ENCODE data around the gene TMBIM6. TPM values are rescaled to one million over a fixed set of nuclear protein-coding genes. Genes with fewer than 3 reads are reported as not detected.
"Not testable (repeated sequence)": the region's sequence is repeated elsewhere in the genome, so short reads cannot be mapped to it uniquely, and the experiment has no call there.

TMBIM6 gene
- polyA plus RNA-seq, 1 donor from 2014 or later: 710 TPM

DNA sequence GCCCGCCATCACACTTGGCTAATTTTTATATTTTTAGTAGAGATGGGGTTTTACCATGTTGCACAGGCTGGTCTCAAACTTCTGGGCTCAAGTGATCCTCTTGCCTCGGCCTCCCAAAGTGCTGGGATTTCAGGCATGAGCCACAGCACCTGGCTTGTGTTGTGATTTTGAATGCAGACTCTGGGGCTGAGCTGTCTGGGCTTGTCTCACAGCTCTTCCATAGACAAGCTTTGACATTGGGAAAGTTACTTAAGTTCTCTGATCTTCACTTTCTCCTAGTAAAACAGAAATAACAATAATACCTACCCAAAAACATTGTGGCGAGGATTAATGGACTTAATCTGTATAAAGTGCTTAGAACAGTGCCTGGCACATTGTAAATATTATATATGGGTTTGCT is 36.0 kb downstream of the TMBIM6 start:
- Mint-ChIP-seq H3K4me3 (no peak overlapping the region), H3K36me3 (no peaks in the 10 kb centered on the region), H3K27ac (no peak overlapping the region), H3K4me1 (peaks cover 5 to 13% (median 7%) of the 10 kb centered on the region in 3 donors), H3K9me3 (no peaks in the 10 kb centered on the region), H3K27me3 (peaks cover 8% of the 10 kb centered on the region)

DNA sequence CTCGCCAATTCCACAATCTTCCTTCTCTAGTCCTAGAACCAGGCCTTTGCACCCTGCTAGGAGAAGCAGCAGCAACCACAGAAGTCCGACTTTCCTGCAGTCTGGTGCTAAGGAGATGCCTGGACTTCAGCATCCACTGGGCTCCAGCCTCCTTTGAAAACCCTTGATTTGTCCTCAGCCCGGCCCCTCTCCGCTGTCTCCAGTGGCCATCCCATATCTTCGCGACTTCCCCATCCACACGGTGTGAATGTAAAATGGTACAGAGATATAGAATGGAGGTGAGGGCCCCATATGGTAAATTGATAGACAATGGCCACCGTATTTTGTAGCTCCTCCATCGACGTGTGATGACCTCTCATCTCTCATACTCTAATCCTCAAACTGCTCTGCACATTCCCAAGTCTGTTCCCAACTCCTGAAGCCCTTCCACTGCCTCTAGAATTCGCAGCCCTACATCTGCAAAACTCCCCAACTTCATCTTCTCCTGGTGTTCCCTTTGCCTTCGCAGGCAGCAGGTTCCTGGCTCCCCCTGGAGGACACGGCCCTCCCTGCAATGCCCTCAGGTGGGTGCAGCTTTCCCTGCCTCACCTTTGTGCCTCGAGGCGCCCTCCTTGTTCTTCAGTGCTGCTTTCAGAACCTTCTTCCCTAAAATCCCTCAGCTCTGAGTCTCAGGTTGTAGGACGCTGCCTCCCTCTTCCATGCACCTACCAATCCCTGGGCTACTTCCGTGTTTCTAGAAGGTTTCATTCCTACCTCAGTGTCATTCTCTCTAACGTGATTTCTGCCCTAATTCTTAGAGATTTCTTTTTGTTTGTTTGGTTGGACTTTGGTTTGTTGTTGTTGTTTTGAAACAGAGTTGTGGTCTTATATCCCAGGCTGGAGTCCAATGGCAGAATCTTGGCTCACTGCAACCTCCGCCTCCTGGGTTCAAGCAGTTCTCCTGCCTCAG is 36.7 kb downstream of the TMBIM6 start:
- Mint-ChIP-seq H3K27ac (no peak overlapping the region), H3K9me3 (no peaks in the 10 kb centered on the region), H3K4me1 (peaks cover 5 to 13% (median 7%) of the 10 kb centered on the region in 3 donors), H3K36me3 (no peaks in the 10 kb centered on the region), H3K27me3 (peaks cover 8% of the 10 kb centered on the region), H3K4me3 (peak overlapping the region in 2 of 4 donors; percentile 34 to 79)

DNA sequence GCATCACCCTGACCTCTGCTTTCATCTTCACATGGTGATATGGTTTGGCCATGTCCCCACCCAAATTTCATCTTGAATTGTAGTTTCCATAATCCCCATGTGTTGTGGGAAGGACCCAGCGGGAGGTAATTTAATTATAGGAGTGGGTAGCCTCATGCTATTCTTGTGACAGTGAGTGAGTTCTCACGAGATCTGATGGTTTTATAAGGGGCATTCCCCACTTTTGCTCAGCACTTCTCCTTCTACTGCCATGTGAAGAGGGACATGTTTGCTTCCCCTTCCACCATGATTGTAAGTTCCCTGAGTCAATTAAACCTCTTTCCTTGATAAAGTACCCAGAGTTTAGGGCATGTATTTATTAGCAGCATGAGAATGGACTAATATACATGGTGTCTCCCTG is 38.2 kb downstream of the TMBIM6 start:
- Mint-ChIP-seq H3K36me3 (no peaks in the 10 kb centered on the region), H3K27ac (no peak overlapping the region), H3K4me1 (peaks cover 5 to 14% (median 7%) of the 10 kb centered on the region in 3 donors), H3K4me3 (no peak overlapping the region), H3K27me3 (peaks cover 11% of the 10 kb centered on the region), H3K9me3 (no peaks in the 10 kb centered on the region)

DNA sequence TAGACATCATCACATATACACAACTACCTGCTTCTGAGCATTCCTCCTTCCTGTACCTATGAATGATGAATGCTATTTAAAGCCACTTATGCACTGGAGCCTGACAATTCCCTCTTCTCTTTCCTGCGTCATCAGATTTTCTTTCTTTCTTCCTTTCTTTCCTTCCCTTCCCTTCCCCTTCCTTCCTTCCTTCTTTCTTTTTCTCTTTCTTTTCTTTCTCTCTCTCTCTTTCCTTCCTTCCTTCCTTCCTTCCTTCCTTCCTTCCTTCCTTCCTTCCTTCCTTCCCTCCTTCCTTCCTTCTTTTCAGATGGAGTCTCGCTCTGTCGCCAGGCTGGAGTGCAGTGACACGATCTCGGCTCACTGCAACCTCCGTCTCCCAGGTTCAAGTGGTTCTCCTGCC is 39.6 kb downstream of the TMBIM6 start:
- not testable (repeated sequence) for H3K9me3 Mint-ChIP-seq, H3K36me3 Mint-ChIP-seq, H3K4me3 Mint-ChIP-seq, H3K27ac Mint-ChIP-seq
- Mint-ChIP-seq H3K27me3 (peaks cover 14% of the 10 kb centered on the region), H3K4me1 (peaks cover 5 to 14% (median 7%) of the 10 kb centered on the region in 3 donors)

DNA sequence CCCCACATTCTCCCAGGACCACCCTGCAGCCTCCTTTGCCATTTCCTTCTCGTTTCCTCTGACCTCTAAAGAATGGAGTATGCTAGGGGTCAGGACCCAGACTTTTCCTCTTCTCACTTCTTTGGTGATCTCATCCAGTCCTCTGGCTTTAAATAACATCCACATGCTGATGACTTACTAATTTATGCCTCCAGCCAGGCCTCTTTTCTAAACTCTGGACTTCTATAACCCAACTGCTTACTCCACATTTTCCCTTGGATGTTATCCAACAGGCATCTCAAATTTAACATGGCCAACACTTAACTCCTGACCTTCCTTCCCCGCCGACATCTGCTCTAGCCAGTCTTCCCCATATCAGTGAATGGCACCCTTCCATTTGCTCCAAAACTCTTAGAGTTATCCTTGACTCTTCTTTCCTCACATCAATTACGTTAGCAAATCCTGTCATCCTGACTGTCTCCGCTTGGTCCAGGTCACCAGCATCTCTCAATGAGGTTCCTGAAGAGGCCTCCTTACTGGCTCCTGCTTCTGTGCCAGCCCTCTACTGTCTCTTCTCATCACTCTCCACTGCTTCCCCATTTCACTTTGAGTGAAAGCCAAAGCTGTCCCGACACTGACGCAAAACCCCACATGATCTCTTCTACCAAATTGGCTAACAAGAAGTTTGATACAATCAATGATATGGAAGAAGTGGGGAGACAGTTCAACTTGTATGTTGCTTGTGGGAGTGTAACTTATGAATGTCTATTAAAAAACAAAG is 42.7 kb downstream of the TMBIM6 start:
- Mint-ChIP-seq H3K4me3 (no peak overlapping the region), H3K27me3 (peaks cover 10% of the 10 kb centered on the region), H3K9me3 (peaks cover 0 to 5% (median 5%) of the 10 kb centered on the region in 3 donors), H3K36me3 (no peaks in the 10 kb centered on the region), H3K4me1 (peaks cover 0 to 3% (median 0%) of the 10 kb centered on the region in 3 donors), H3K27ac (no peak overlapping the region)

DNA sequence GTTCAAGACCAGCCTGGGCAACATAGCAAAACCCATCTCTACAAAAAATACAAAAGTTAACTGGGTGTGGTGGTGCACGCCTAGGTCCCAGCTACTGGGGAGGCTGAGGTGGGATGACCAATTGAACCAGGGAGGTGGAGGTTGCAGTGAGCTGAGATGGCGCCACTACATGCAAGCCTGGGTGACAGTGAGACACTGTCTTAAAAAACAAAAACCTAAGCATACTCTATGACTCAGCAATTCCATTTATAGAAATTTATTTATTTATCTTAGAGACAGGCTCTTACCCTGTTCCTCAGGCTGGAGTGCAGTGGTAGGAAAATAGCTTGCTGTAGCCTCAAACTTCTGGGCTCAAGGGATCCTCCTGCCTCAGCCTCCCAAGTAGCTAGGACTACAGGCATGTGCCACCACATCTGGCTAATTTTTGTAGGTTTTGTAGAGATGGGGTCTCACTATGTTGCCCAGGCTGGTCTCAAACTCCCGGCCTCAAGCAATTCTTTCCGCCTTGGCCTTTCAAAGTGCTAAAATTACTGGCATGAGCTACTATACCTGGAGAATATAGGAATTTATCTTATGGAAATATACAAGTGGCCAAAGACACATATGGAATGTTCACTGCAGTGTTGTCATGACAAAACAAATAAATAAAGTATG is 43.5 kb downstream of the TMBIM6 start:
- H3K27ac Mint-ChIP-seq: no peak overlapping the region
- peaks cover 6% of the 10 kb centered on the region for H3K27me3 Mint-ChIP-seq
- H3K36me3 Mint-ChIP-seq: no peaks in the 10 kb centered on the region
- H3K4me3 Mint-ChIP-seq: no peak overlapping the region
- H3K9me3 Mint-ChIP-seq: peaks cover 0 to 5% (median 5%) of the 10 kb centered on the region in 3 donors
- H3K4me1 Mint-ChIP-seq: peaks cover 0 to 2% (median 0%) of the 10 kb centered on the region in 3 donors

DNA sequence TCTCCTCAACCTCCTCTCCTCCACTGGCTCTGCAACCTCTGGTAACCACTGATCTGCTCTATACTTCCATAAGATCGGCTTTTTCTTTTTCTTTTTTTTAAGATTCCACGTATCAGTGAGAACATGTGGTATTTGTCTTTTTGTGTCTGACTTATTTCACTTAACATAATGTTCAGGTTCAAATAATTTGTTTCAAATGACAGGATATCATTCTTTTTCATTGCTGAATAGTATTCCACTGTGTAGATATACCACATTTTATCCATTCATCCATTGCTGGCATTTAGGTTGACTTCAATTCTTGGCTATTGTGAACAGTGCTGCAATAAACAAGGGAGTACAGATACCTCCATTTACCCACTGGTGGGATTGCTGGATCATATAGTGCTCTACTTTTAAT is 46.3 kb downstream of the TMBIM6 start:
- Mint-ChIP-seq H3K36me3 (no peaks in the 10 kb centered on the region), H3K4me3 (no peak overlapping the region), H3K27me3 (peaks cover 6% of the 10 kb centered on the region), H3K27ac (no peak overlapping the region), H3K9me3 (peaks cover 0 to 5% (median 5%) of the 10 kb centered on the region in 3 donors), H3K4me1 (peaks cover 0 to 2% (median 0%) of the 10 kb centered on the region in 3 donors)

DNA sequence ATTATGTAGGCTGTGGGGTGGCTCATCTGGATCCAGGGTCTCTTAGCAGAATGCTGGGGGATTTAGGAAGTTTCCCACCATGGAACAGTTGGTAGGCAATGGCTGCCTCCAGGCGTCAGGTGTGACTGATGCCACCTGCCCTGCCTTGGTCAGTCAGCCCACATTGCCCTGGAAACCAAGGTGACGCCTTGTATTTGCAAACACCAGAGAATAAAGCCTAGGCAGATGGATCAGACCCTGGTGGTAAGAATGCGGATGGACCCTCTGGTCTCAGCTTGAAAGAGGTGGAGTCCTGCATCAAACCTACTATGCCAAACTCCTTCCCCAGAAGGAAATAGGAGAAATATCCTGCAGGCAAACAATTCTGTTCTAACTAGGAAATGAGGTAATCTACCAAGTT is 48.6 kb downstream of the TMBIM6 start:
- no peak overlapping the region for H3K27ac Mint-ChIP-seq
- H3K36me3 Mint-ChIP-seq: no peaks in the 10 kb centered on the region
- no peak overlapping the region for H3K4me3 Mint-ChIP-seq
- peaks cover 2% of the 10 kb centered on the region for H3K27me3 Mint-ChIP-seq
- peaks cover 0 to 5% (median 5%) of the 10 kb centered on the region in 3 donors for H3K9me3 Mint-ChIP-seq
- no peaks in the 10 kb centered on the region for H3K4me1 Mint-ChIP-seq

DNA sequence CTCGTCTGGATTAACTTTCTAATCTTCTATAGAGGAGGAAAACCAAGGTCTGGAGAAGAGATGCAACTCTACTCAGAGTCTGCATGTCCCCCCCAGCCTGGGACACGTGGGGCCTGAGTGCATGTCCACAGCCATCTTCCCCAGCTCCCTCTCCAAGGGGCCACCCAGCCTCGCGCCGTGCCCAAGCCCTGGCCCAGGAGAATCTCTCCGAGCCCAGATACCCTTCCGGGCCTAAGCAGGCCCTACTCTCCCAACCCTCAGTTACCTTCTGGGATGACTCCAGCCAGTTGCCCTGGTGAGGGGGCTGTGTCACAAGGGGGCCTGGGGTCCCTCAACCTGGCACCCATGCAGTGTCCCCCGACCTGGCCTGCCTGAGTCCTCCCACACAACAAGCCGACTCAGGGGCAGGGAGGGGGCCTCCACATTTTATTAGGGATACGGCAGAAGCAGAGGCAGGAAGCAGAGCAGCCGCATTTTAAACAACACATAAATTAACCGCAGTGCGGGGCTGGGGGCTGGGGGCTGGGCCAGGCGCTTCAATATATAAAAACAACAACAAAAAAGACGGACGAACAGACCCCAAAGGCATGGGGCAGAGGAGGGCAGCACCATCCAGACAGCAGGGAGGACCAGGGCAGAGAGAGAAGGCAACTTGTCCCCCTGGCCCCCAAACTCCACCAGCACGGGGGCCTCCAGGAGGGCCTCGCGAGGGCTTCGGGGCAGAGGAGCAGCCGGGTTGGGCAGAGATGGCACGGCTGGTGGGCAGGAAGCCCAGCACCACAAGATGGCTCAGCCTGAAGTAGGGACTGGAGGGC is 49.6 kb downstream of the TMBIM6 start:
- Mint-ChIP-seq H3K9me3 (peaks cover 0 to 5% (median 5%) of the 10 kb centered on the region in 3 donors), H3K4me3 (no peak overlapping the region), H3K36me3 (no peaks in the 10 kb centered on the region), H3K4me1 (no peaks in the 10 kb centered on the region), H3K27ac (peak overlapping the region in 1 of 3 donors; percentile 50), H3K27me3 (no peaks in the 10 kb centered on the region)

DNA sequence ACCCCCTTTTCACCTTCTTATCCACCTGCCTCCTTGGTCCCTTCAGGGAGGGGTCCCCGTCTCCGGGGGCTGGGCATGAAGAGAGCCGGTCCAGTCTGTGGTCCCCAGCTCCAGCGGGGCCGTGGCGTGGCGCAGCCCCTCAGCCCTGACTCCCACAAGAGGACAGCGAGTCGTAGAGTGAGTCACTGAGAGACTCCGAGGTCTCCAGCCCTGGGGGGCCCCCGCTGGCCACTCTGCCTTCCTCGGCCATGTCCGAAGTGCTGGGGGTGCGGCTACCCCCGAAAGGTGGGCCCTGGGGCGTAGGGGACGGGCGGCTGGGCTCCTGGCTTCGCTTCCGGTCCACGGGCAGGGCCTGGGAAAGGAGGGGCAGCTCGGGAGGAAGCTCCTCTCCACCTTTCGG is 50.3 kb downstream of the TMBIM6 start:
- H3K27me3 Mint-ChIP-seq: no peaks in the 10 kb centered on the region
- H3K9me3 Mint-ChIP-seq: peaks cover 0 to 5% (median 5%) of the 10 kb centered on the region in 3 donors
- H3K27ac Mint-ChIP-seq: no peak overlapping the region
- H3K36me3 Mint-ChIP-seq: no peaks in the 10 kb centered on the region
- no peak overlapping the region for H3K4me3 Mint-ChIP-seq
- no peaks in the 10 kb centered on the region for H3K4me1 Mint-ChIP-seq

DNA sequence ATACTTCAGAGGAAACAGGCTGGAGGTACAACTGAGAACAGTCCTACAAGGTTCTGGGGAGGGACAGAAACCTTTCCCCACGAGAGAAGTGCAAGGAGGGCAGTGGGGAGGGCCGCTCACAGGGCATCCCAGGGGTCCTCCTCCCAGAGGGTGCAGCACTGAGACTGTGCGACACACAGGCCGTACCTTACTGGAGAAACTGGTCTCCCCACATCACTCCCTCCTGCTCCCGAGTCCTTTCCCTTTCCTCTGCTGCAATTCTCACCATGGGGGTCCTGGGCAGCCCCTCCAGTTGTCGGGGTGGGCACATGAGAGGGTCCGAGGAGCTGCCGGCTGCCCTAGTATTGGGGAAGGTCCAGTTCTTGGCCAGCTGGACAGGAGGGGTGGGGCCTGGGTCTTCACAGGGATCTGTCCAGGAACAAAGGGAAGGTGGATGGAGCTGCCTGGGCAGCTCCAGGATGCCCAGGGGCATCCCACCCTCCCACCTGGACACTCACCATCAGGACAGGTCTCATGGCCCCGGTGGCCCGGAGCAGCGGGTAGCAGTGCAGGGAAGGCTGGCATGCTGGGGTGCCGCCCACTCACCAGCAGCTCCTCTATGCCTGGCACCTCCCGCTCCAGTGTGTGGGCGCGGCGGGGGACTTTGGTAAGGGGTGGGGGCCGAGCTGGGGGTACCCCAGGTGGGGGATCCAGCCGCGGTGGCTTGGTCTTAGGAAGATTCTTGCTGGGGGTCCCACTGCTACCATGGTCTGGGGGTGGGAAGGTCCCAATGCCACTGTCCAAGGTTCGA is 51.0 kb downstream of the TMBIM6 start:
- H3K36me3 Mint-ChIP-seq: no peaks in the 10 kb centered on the region
- H3K4me1 Mint-ChIP-seq: no peaks in the 10 kb centered on the region
- no peak overlapping the region for H3K27ac Mint-ChIP-seq
- H3K4me3 Mint-ChIP-seq: no peak overlapping the region
- no peaks in the 10 kb centered on the region for H3K27me3 Mint-ChIP-seq
- H3K9me3 Mint-ChIP-seq: peaks cover 0 to 5% (median 4%) of the 10 kb centered on the region in 3 donors

DNA sequence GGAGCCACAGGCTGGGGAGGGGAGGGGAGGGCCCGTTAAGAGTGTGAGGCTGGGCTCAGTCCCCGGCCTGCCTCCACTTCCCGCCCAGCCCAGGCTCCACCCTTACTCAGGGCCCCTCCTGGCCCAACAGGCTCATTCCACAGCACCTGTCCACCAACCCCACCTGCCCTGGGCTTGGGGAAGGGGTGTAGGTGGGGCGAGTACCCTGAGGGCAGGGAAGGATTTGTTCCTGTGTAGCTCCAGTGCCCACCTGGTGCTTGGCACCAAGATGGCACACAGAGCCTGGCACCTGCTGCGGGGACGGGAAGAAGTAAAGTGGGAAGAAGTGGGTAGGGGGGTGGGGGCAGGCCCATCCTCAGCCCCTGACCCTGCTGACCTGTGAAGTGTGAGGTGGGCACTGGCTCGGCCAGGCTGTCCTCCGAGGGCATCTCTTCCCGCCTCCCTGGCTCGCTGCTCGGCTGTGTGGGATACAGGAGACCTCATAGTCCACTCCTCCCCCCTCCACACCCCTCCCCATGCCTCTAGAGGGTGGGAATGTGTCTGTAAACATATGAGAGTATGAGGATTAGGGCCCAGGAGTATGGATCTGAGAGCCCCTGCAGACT is 51.7 kb downstream of the TMBIM6 start:
- no peaks in the 10 kb centered on the region for H3K9me3 Mint-ChIP-seq
- H3K4me1 Mint-ChIP-seq: no peaks in the 10 kb centered on the region
- no peaks in the 10 kb centered on the region for H3K36me3 Mint-ChIP-seq
- H3K27me3 Mint-ChIP-seq: no peaks in the 10 kb centered on the region
- H3K4me3 Mint-ChIP-seq: no peak overlapping the region
- H3K27ac Mint-ChIP-seq: no peak overlapping the region

DNA sequence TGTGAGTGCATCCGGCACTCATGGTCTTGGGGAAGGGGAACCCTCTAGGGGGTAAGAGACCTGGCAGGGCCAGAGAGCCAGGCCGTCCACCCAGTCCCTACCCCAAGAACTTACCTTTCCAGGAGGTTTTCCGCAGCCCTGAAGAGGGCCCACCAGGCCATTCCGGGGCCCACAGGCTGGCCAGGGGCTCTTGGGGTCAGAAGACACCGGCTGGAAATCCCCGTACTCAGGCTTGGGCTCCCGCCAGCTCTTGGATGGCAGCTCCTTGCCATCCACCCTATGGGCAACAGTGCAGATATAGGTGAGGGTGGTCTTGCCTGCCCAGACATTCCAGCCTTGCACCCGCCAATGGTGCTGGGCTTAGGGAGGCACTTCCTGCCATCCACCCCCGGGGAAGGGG is 52.3 kb downstream of the TMBIM6 start:
- Mint-ChIP-seq H3K4me3 (no peak overlapping the region), H3K4me1 (no peaks in the 10 kb centered on the region), H3K9me3 (no peaks in the 10 kb centered on the region), H3K36me3 (no peaks in the 10 kb centered on the region), H3K27ac (no peak overlapping the region), H3K27me3 (no peaks in the 10 kb centered on the region)
